ENCODE data around the gene USP26.

GRCh38 chrX:133045986-133046385 lies 50.9 kb downstream of the USP26 start:
- TF ChIP-seq POLR2A (IDR thresholded peaks at IDR 0.05; ENCODE audit: low read length): no peak
- TF ChIP-seq CTCF (IDR thresholded peaks at IDR 0.05): 0 out of 3 replicates have a peak, but pooled peaks have one; percentile 21
- no peak for TF ChIP-seq BHLHE40 (IDR thresholded peaks at IDR 0.05; ENCODE audit: low read depth, low read length)
- TF ChIP-seq HDAC2 (IDR thresholded peaks at IDR 0.05): no peak
- TF ChIP-seq MAFK (IDR thresholded peaks at IDR 0.05; ENCODE audit: partially characterized antibody): no peak
- TF ChIP-seq JUNB (IDR thresholded peaks at IDR 0.05): no peak
- TF ChIP-seq, protein P1, sequence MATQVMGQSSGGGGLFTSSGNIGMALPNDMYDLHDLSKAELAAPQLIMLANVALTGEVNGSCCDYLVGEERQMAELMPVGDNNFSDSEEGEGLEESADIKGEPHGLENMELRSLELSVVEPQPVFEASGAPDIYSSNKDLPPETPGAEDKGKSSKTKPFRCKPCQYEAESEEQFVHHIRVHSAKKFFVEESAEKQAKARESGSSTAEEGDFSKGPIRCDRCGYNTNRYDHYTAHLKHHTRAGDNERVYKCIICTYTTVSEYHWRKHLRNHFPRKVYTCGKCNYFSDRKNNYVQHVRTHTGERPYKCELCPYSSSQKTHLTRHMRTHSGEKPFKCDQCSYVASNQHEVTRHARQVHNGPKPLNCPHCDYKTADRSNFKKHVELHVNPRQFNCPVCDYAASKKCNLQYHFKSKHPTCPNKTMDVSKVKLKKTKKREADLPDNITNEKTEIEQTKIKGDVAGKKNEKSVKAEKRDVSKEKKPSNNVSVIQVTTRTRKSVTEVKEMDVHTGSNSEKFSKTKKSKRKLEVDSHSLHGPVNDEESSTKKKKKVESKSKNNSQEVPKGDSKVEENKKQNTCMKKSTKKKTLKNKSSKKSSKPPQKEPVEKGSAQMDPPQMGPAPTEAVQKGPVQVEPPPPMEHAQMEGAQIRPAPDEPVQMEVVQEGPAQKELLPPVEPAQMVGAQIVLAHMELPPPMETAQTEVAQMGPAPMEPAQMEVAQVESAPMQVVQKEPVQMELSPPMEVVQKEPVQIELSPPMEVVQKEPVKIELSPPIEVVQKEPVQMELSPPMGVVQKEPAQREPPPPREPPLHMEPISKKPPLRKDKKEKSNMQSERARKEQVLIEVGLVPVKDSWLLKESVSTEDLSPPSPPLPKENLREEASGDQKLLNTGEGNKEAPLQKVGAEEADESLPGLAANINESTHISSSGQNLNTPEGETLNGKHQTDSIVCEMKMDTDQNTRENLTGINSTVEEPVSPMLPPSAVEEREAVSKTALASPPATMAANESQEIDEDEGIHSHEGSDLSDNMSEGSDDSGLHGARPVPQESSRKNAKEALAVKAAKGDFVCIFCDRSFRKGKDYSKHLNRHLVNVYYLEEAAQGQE (IDR thresholded peaks at IDR 0.05): no peak
- TF ChIP-seq FOXS1 (CRISPR knock-in tag; IDR thresholded peaks at IDR 0.05): no peak
- no peak for TF ChIP-seq ZSCAN20 (CRISPR knock-in tag; IDR thresholded peaks at IDR 0.05)
- TF ChIP-seq EHMT2 (IDR thresholded peaks at IDR 0.05; ENCODE audit: low read depth): no peak
